Mesenteric fat pad (tissue), 1 donor: ENCODE results near the gene PCDH15. TPM values are rescaled to one million over a fixed set of nuclear protein-coding genes. Genes with fewer than 3 reads are reported as not detected.
"Not testable (repeated sequence)": the region's sequence is repeated elsewhere in the genome, so short reads cannot be mapped to it uniquely, and the experiment has no call there.

Source experiments
- DNase-seq: peaks from one replicate; pipeline ENCODE4 v3.0.0-alpha.2; 2020; ENCODE audit warnings: low spot score
- total RNA-seq: library from RNA; stranded (reverse); fragmentation: NEBNext Ultra II Directional; extraction: Animal tissue kit (Norgen Biotek cat#: 25700); gene quantifications from one replicate; pipeline ENCODE4 v1.2.1, GENCODE V29; 2021
- donor health status: DM: yes; HTN: yes; CAD: no.

The PCDH15 gene
- total RNA-seq, 1 donor from 2014 or later, result not detected

DNA sequence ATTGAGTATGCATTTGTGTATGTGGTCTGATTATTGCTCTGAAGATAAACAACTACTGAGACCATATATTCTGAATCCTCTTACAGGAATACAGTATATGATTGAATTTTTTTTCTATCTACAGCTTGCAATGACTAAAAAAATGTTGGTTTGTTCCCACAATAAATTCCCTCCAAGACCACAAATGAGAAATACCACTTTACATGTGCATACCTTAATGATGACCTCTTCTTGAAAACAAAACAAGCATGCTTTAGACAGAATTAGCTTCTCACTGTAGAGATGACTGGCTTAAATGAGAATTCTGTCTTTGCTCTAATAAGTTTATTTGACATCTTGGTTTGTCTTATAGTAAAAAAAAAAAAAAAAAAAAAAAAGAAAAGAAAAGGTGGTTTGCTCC is 241.5 kb downstream of the PCDH15 start:
- DNase-seq, result no peak

DNA sequence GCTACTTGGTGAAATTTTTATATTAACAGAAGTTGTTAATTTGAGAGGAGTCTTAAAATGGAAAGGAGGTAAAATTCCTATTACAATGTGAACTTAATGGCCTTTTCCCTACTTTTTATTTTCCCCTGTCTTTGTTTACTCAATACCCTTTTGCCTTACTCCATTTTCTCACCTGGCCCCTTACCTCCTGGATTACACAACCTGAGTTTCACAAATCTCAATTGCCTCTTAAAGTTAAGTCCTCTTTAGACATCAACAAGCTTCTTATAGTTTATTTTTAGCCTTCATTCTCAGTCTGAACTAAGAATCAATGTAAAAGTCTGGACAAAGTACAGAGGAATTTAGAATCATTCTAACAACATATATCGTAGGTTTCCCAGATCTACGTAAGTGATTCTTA is 247.0 kb downstream of the PCDH15 start:
- no peak for DNase-seq

DNA sequence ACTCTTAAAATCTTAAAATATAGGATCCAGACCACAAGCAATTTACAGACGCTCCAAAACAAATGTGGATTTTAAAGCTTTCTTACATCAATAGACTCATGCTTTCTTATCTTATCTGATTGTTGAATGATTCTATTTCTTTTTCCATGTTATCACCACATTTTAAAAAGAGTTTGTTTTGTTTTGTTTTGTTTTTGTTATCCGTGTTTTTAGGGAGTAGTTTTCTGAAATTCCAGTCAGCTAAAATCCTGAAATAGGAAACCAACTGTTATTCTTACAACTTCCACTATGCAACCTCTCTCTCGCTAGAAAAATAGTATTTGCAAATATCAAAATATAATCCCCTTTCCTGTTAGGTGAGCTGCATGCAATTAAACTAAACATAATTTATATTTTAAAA is 251.0 kb downstream of the PCDH15 start:
- DNase-seq, result no peak

DNA sequence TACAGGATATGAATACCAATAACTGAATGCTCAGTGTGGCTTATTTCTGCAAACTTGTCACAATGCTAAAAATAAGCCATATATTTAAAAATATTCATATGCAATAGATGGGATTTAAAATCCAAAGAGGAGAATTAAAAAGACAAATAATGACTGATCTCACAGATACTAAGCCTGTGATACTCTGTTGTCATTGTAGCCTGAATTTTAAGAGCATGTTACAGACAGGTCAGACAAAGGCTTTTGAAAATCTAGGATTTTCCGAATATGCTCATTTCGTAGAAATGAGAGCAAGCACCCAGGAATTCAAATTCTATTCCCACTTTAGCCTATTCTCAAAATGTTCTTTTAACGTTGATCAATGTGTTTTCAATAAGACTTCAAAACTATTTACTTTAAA is 269.7 kb downstream of the PCDH15 start:
- DNase-seq, result no peak

DNA sequence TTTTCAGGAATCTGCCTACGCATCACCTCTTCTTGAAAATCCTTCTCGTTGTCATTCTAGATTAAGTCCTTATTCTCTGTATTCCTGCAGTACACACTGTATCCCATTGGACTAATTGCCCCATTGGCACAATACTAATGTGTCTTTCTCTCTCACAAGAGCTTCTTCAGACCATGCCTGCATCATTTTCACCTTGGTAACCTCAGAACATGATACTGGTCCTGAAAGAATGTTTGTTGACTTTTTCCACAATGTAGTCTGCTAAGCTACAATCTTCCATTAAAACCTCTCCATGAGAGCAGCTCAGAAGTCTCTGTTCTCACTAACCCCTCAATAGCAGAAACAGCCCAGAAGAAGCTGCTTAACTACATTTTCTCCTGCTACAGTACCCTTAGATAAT is 270.7 kb downstream of the PCDH15 start:
- no peak for DNase-seq

DNA sequence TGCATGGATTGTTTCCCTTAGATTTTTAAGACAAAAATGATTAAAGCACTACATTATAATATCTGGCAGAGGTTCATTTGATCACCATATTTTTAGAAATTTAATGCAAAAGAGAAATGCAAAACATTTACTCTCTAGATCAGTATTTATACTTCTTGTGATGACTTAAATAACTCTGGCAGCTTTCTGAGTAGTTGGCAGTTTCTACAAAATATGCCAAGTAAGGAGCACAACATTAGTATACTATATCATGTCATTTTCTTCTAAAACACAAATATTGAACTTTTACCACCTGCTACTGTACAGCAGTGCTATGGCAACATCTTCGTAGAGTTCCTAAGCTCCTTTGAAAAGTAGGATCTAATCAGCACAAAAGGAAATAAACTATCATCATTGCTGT is 275.2 kb downstream of the PCDH15 start:
- DNase-seq, result no peak

DNA sequence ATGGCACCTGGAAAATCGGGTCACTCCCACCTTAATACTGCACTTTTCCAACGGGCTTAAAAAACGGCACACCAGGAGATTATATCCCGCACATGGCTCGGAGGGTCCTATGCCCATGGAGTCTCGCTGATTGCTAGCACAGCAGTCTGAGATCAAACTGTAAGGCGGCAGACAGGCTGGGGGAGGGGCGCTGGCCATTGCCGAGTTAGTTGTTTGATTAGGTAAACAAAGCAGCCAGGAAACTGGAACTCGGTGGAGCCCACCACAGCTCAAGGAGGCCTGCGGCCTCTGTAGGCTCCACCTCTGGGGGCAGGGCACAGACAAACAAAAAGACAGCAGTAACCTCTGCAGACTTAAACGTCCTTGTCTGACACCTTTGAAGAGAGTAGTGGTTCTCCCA is 285.8 kb downstream of the PCDH15 start:
- not testable (repeated sequence) for DNase-seq

DNA sequence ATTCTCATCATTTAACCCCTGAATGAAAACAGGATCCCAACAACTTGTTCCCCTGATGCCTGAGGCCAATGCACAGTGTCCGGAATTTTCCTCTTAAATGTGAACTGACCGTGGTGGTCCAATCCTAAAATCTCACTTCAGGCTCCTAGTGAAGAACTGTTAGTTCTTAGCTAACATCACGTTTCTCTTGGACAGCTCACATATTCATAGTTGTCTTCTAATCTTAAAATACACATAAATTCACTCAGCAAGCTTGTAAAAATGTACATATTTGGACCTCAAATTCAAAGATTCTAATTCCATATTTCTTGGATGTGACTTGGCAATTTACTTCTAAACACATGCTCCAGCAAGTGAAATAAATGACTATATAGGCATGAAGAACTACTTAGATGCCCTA is 297.2 kb downstream of the PCDH15 start:
- no peak for DNase-seq

DNA sequence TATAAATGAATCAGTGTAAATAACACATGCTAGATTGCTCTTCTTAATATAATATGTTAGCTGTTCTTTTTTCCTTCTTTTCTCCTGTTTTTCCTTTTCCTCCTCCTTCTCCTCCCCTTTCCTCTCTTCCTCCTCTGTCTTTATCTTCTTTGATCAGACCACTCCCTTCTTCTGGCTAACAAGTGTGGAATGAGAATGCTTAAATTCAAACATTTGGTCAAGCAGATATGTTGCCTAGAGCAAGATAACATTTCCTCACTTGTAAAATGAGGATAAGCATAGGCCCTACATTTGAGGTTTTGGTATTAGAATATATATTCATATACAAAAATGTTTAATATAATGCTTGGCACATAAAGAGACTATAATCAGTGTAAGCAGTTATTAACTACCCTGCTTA is 299.1 kb downstream of the PCDH15 start:
- DNase-seq, result no peak

DNA sequence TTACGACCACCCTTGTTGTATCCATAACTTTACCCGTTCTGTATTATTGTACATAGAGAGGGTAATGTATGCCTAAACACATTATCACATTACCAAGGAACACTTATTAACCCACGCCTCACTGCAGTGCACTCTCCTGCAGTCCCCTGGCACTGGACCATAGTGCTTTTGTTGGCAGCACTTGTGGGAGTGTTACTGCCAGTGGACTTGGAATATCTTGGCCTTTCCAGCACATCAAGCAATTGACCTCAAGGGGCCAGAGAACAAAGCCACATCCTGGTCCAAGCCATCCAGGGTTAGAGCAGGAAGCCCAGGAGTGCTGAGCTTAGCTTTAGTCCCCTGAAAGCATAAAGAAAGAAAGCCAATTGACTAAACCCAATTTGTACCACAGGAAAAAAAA is 304.2 kb downstream of the PCDH15 start:
- no peak for DNase-seq

DNA sequence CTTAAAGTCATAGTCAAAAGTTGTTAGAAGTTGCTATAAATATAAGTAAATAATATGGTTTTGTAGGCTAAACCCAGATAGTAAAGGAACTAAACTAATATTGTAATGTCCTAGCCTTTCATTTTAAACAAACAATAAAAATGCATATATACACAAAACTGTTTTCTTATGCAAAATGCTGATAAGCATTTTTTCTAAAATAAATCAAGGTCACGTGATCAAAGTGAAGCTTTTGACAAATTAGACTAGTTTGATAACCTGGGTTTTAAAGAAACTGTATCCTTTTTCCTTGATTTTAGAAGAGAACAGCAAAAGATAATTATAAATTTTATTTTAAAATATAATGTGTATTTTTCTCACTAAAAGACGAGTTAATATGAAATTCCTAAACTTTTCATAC is 313.3 kb downstream of the PCDH15 start:
- DNase-seq, result no peak

DNA sequence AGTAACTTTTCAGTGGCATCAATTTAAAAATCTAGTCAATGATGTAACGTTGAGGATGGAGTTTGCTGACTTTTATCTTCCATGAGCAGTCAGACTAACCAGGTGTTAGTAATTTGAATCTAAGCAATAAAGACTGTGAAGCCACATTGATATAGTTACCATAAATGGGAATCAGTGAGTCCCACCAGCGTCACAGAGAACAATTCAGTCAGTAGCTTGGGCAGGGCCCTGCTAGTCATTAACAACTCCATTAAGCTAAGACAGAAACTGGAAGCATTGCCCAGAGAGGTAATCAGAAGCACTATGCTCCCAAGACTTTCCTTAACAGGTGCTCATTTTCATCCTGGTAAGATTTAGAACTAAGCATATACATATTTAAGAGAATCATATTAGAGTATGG is 315.1 kb downstream of the PCDH15 start:
- no peak for DNase-seq

DNA sequence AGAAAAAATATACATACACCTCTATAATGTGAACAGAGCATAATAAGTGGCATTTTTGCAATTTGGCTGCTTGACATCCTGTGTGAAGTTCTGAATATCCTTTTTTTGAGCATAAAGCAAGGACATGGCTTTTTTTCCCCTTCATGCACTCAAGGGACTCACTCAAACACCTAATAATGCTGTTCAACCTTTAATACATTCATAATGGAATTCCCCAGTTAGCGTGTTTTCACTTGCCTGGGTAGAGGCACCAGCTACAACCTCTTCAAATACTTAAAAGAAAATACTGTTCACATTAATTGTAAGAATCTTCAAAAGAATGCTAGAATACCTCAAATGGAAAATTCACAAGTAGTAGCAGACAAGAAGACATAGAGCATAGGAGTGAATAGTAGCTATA is 316.8 kb downstream of the PCDH15 start:
- DNase-seq, result no peak

DNA sequence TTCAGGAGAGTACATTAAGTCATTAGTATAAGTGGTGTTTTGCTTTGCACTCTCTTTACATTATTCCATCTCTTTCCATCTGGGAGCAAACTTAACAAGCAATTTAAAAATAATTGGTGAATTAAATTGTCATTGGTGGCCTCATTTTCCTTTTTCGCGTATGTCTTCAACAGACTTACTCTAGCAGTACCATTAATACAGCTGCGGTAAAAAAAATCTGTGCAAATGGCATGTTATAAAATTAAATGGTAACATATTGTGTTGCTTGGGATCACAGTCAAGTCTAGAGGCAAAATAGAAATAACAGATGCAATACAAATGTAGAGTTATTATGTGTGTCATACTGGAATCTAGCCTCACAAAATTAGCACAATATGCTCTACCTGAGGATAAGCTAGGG is 322.4 kb downstream of the PCDH15 start:
- no peak for DNase-seq

DNA sequence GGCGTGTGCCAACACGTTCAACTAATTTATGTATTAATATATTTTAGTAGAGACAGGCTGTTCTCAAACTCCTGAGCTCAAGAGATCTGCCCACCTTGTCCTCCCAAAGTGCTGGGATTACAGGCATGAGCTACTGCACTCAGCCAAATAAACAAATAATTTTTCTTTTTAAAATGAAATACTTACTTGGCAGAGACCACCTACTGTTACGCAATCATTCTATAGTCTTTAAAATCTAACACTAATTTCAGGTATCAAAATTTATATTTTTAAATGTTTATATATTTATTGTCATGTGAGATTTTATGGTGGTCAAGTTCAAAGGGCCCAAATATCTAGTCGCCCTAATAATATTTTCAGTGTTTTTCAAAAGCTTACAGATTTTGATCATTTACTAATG is 323.3 kb downstream of the PCDH15 start:
- no peak for DNase-seq

DNA sequence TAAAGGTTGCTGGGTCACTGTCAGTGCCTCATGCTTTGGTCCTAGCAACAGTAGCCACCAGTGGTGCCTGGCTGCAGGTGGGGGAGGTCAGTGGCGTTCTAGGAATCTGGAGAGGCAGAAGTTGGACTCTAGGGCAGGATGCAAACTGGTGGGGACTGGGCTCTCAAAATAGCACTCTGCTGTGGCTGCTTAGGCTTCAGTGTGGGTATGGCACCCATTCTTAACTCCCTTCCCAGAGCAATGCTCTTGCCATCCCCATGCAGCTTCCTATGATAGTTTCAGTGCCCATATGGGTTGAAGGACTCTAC is 330.8 kb downstream of the PCDH15 start:
- no peak for DNase-seq

DNA sequence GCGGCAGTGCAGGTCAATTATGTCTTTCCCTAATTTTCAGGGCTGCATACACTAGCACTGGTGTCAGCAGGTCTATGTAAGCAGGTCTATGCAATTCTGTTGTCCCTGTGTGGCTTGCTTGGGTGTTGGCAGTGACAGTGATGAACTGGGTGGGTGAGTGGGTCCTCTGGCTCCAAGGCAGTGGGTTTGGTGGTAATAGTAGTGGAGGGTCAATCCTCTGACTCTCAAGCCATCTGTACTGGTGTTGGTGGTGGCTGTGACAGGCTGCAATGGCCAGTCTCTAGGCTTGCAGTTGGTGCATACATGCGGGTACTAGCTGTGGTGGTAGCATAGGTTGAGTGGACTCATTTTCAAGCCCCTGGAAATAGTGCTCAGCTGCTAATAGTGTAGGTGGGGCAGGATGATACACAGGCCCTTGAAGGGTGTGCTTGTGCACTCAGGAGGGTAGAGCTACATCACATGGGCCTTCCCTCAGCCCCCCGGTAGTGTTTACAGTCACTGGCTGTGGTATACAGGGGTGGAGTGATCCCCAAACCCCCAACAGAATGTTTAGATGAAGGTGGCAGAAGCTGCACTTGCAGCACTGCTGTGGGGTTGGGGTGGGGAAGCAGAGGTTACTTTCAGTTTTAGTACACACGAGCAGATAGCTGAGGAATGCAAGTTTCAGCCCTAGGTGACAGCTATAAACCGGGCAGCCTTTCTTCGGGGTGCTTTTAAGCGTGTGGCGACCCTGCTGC is 331.3 kb downstream of the PCDH15 start:
- DNase-seq, result peak; percentile 73

DNA sequence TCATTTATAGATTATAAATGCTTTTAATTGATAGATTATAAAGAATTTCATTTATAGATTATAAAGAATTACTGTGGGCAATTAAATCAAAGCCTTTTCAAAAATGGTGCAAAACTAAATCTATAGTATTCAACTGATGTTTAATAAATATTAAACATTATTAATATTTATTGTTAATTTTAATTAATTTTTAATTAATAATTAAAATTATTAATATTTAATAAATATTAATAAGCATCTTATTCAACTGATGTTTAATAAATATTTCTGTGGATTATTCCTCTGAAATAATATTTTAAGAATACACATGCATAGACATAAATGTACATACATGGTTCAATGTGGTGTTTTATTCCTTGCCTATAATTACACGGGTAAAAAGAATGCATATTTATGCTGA is 346.8 kb downstream of the PCDH15 start:
- no peak for DNase-seq

DNA sequence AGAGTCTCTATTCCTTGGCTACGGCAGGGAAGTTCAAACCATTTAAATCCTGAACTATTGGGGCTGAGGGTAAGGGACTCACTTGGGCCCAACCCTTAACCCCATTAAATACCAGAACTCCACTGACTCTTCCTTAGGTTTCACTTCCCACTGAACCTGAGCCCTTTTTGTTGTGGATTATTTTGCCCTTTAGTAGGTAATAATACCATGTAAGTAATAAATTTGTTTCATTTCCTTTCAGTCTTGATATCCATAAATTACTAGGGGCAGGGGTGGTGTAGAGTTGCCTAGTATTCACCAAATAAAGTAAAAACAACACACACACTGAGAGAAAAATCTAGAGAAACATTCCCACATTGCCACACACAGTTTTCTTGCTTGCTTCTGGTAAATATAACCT is 352.0 kb downstream of the PCDH15 start:
- DNase-seq, result no peak

DNA sequence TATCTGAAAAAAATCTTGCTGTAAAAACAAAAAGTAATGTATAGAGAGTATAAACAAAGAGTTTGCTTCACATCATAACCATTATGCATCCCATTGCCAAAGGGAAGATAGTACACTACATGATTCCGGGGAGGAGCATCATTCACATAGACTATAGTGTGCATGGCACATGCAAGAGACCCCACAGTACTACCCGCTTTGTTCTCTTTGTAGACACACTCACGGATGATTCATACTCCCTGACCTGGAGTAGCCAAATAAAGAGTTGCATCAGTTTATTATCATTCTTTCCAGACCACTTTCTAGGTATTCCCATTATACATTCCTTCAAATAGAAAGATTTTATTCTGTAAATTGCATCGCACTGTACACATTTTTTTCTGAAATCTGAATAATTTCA is 356.9 kb downstream of the PCDH15 start:
- no peak for DNase-seq

DNA sequence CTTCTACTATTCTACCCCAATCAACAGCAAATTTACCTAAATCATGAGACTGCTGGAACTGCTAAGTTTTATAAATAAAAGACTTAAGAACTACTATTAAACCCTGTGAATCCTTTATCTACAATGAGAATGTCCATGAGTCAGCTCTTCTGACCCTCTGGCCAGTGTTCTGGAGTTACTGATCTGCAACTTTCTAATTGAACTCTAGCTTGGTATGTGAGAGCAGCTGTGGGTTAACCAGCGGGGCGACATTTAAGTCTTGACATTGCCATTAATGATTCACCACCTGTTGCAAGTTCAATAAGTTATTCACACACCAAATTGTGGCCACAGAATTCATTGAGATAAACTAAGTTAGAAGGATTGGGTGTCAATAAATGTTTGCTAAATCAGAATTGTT is 359.8 kb downstream of the PCDH15 start:
- DNase-seq, result no peak

DNA sequence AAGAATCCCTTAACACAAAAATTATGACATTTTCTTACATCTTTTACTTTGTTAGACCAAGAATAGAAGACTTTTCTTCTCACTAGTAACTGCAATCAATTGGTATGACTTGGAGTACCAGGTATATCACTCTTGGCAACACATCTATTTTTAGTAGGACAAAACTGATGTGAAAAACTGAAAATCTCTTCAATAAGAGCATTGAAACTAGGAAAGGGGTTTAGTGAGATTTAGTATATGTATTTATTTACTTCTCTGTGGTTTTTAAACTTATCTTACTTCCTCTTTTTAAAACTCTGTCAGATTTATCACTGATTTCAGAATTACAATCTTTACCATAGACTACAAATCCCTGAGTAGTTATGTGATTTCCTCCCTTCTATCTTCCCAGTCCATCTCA is 366.2 kb downstream of the PCDH15 start:
- no peak for DNase-seq

DNA sequence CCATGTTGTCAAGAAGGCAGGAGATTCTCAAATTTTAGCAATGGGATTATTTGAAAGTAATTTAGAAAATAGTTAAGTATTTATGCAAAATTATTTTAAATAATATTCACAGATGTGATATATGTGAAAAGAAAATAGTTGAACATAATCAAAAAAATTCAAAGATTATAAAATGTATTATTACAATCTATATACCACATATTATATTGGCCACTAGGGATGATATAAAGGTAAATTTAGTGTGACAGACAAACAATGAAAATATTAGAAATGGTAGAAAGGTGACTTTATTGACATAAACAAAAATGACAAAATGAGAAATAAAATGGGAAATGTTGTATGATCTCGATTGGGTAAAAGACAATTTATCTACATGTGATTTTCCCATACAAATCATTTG is 385.5 kb downstream of the PCDH15 start:
- no peak for DNase-seq

DNA sequence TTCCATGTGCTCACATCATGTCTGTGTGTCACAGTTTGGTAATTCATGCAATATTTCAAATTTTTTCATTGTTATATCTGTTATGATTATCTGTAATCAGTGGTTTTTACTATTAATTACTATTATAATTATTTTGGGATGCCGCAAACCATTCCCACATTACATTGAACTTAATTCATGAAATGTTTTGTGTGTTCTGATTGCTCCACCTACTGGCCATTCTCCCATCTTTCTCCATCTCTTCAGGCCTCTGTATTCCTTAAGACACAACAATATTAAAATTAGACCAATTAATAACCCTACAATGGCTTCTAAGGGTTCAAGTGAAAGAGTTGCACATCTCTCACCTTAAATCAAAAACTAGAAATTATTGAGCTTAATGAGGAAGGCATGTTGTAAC is 398.5 kb downstream of the PCDH15 start:
- no peak for DNase-seq
